H9 (cell line): ENCODE data around the gene OR10W1. TPM values are rescaled to one million over a fixed set of nuclear protein-coding genes. Genes with fewer than 3 reads are reported as not detected.

Experiments
- DNase-seq: peaks from one replicate; pipeline ENCODE4 v3.0.0-alpha.2; 2017
- H2AFZ ChIP-seq: one replicate; pipeline ENCODE4 v1.6.1; 2013; ENCODE audit warnings: mild to moderate bottlenecking, low read length, control low read depth, moderate library complexity
- H2AK5ac ChIP-seq: 2 replicates; pipeline ENCODE4 v1.6.1; 2013; ENCODE audit warnings: low read length, control low read depth, mixed read lengths; ENCODE audit not compliant: insufficient read length
- H2BK120ac ChIP-seq: one replicate; pipeline ENCODE4 v1.6.1; 2013; ENCODE audit warnings: low read depth, mild to moderate bottlenecking, low read length, control low read depth, inconsistent platforms; ENCODE audit not compliant: poor library complexity, severe bottlenecking
- H2BK12ac ChIP-seq: 2 replicates; pipeline ENCODE4 v1.6.1; 2013; ENCODE audit warnings: low read length, control low read depth, mixed read lengths, low read depth; ENCODE audit not compliant: insufficient read length
- H2BK15ac ChIP-seq: 2 replicates; pipeline ENCODE4 v1.6.1; 2013; ENCODE audit warnings: low read depth, low read length, control low read depth
- H2BK20ac ChIP-seq: one replicate; pipeline ENCODE4 v1.6.1; 2013; ENCODE audit warnings: low read depth, mild to moderate bottlenecking, low read length, control low read depth, inconsistent platforms; ENCODE audit not compliant: poor library complexity, severe bottlenecking
- H2BK5ac ChIP-seq: 2 replicates; pipeline ENCODE4 v1.6.1; 2013; ENCODE audit warnings: low read length, control low read depth, mixed read lengths; ENCODE audit not compliant: insufficient read length
- H3K14ac ChIP-seq: 2 replicates; pipeline ENCODE4 v1.6.1; 2013; ENCODE audit warnings: low read length, control low read depth; ENCODE audit not compliant: insufficient read depth
- H3K18ac ChIP-seq: 2 replicates; pipeline ENCODE4 v1.6.1; 2013; ENCODE audit warnings: low read depth, mild to moderate bottlenecking, mixed read lengths, low read length, control low read depth; ENCODE audit not compliant: insufficient read length
- H3K23ac ChIP-seq: 2 replicates; pipeline ENCODE4 v1.6.1; 2013; ENCODE audit warnings: low read length, control low read depth, mixed read lengths, low read depth; ENCODE audit not compliant: insufficient read length
- H3K23me2 ChIP-seq: 2 replicates; pipeline ENCODE4 v1.6.1; 2013; ENCODE audit warnings: low read depth, mild to moderate bottlenecking, mixed read lengths, low read length, control low read depth; ENCODE audit not compliant: insufficient read length, poor library complexity, severe bottlenecking
- H3K27ac ChIP-seq: 2 replicates; pipeline ENCODE4 v1.5.1; 2013; ENCODE audit warnings: low read length, control low read depth, mixed read lengths, low read depth; ENCODE audit not compliant: insufficient read length
- H3K27me3 ChIP-seq: 2 replicates; pipeline ENCODE4 v1.6.1; 2013; ENCODE audit warnings: low read length, control low read depth, inconsistent platforms; ENCODE audit not compliant: insufficient read depth
- H3K4ac ChIP-seq: 2 replicates; pipeline ENCODE4 v1.6.1; 2013; ENCODE audit warnings: low read depth, mild to moderate bottlenecking, control low read depth, inconsistent platforms, low read length, moderate library complexity
- H3K4me1 ChIP-seq: 2 replicates; pipeline ENCODE4 v1.6.1; 2013; ENCODE audit warnings: low read length, control low read depth, inconsistent platforms; ENCODE audit not compliant: insufficient read depth
- H3K4me2 ChIP-seq: 2 replicates; pipeline ENCODE4 v1.6.1; 2013; ENCODE audit warnings: low read length, control low read depth, mixed read lengths; ENCODE audit not compliant: insufficient read length, insufficient read depth
- H3K56ac ChIP-seq: 2 replicates; pipeline ENCODE4 v1.6.1; 2013; ENCODE audit warnings: low read depth, mild to moderate bottlenecking, mixed read lengths, low read length, control low read depth; ENCODE audit not compliant: insufficient read length
- H3K79me1 ChIP-seq: 2 replicates; pipeline ENCODE4 v1.6.1; 2013; ENCODE audit warnings: low read depth, mild to moderate bottlenecking, moderate library complexity, low read length, control low read depth, inconsistent platforms; ENCODE audit not compliant: insufficient read depth, poor library complexity, severe bottlenecking
- H3K79me2 ChIP-seq: 2 replicates; pipeline ENCODE4 v1.6.1; 2013; ENCODE audit warnings: low read length, control low read depth, inconsistent platforms; ENCODE audit not compliant: insufficient read depth
- H3K9ac ChIP-seq: 2 replicates; pipeline ENCODE4 v1.6.1; 2013; ENCODE audit warnings: low read length, control low read depth, mixed read lengths; ENCODE audit not compliant: insufficient read length; ENCODE audit errors: extremely low read depth
- H3K9me3 ChIP-seq: one replicate; pipeline ENCODE4 v1.6.1; 2013; ENCODE audit warnings: low read depth, low read length, inconsistent platforms; ENCODE audit not compliant: control insufficient read depth
- H3T11ph ChIP-seq: one replicate; pipeline ENCODE4 v1.6.1; 2013; ENCODE audit warnings: mild to moderate bottlenecking, low read length, control low read depth, inconsistent platforms
- H4K20me1 ChIP-seq: one replicate; pipeline ENCODE4 v1.6.1; 2013; ENCODE audit not compliant: control insufficient read depth, insufficient read length, insufficient read depth
- H4K5ac ChIP-seq: 2 replicates; pipeline ENCODE4 v1.6.1; 2013; ENCODE audit warnings: low read depth, mild to moderate bottlenecking, mixed read lengths, low read length, control low read depth; ENCODE audit not compliant: insufficient read length
- H4K8ac ChIP-seq: replicated peaks from 2 replicates; pipeline ENCODE4 v1.6.1; 2013; ENCODE audit warnings: low read length, control low read depth, mixed read lengths, low read depth; ENCODE audit not compliant: insufficient read length
- H4K91ac ChIP-seq: 2 replicates; pipeline ENCODE4 v1.6.1; 2013; ENCODE audit warnings: low read depth, mild to moderate bottlenecking, moderate library complexity, mixed read lengths, low read length, control low read depth; ENCODE audit not compliant: insufficient read length
- H3K27ac Mint-ChIP-seq, 3 experiments: 2 replicates in 2 of 3; 3 replicates in 1 of 3; pipeline ENCODE4 v1.8.0; 2020 to 2021; ENCODE audit warnings: mixed read lengths in 3 of 3, mild to moderate bottlenecking in 1 of 3, moderate library complexity in 1 of 3
- H3K27me3 Mint-ChIP-seq: 2 replicates; pipeline ENCODE4 v1.8.0; 2021; ENCODE audit warnings: low read depth, mild to moderate bottlenecking, moderate library complexity, mixed read lengths
- H3K36me3 Mint-ChIP-seq, 3 experiments: 2 replicates in 2 of 3; 3 replicates in 1 of 3; pipeline ENCODE4 v1.8.0; 2020 to 2021; ENCODE audit warnings: low read depth in 3 of 3, mixed read lengths in 3 of 3; ENCODE audit not compliant: insufficient read depth in 1 of 3
- H3K4me1 Mint-ChIP-seq, 2 experiments: 2 replicates each; pipeline ENCODE4 v1.8.0; 2020; ENCODE audit warnings: mixed read lengths in 2 of 2
- H3K4me3 Mint-ChIP-seq, 2 experiments: 2 replicates in 1 of 2; 3 replicates in 1 of 2; pipeline ENCODE4 v1.8.0; 2020 to 2021; ENCODE audit warnings: mild to moderate bottlenecking in 2 of 2, mixed read lengths in 2 of 2, moderate library complexity in 1 of 2
- H3K9me3 Mint-ChIP-seq, 2 experiments: 2 replicates in 1 of 2; 3 replicates in 1 of 2; pipeline ENCODE4 v1.8.0; 2020; ENCODE audit warnings: mild to moderate bottlenecking in 2 of 2, mixed read lengths in 2 of 2, moderate library complexity in 1 of 2
- CTCF ChIP-seq: fragments of 200-600 bp; sonication (generic); conservative IDR thresholded peaks from 3 replicates; pipeline ENCODE4 v1.8.0; 2021; ENCODE audit warnings: antibody characterized with exemption, mild to moderate bottlenecking
- WGBS: extraction: QIAGEN DNeasy Blood & Tissue Kit; methylation state at CpG from one replicate; pipeline ENCODE4 v1.1.7; 2013; ENCODE audit warnings: missing lambda C conversion rate, low lambda C conversion rate, mixed read lengths; ENCODE audit not compliant: insufficient read length; ENCODE audit errors: extremely low coverage; 5-methylcytosine and 5-hydroxymethylcytosine counted together
- total RNA-seq: library from RNA; stranded (reverse); gene quantifications from 2 replicates; pipeline ENCODE4 v1.2.1, GENCODE V29; 2021

OR10W1 gene
- total RNA-seq, 1 experiment from 2014 or later, result not detected

- no peak overlapping the region for H4K8ac ChIP-seq
Measured at GRCh38 chr11:58227956-58228615, 40.0 kb downstream of the OR10W1 start.

More at GRCh38 chr11:58227956-58228615, 40.0 kb downstream of the OR10W1 start:
- H3K27me3 ChIP-seq, result no peaks in the 10 kb centered on the region
- no peak overlapping the region for H3T11ph ChIP-seq
- no peak overlapping the region for H3K23ac ChIP-seq
- TF ChIP-seq CTCF, result no peak
- Mint-ChIP-seq H3K27ac (no peak overlapping the region), H3K9me3 (0 out of 5 replicates have a peak, but pooled peaks cover 0 to 3% of the 10 kb centered on the region in 2 experiments), H3K4me1 (no peaks in the 10 kb centered on the region), H3K4me3 (no peak overlapping the region), H3K36me3 (peaks cover 0 to 9% (median 0%) of the 10 kb centered on the region in 3 experiments; a peak in 3 of 7 replicates), H3K27me3 (no peaks in the 10 kb centered on the region)
- H2BK20ac ChIP-seq, result no peak overlapping the region
- H3K79me2 ChIP-seq, result no peaks in the 10 kb centered on the region
- no peak overlapping the region for H2AFZ ChIP-seq
- H4K20me1 ChIP-seq, result no peaks in the 10 kb centered on the region
- H2AK5ac ChIP-seq, result no peak overlapping the region
- H2BK120ac ChIP-seq, result no peak overlapping the region
- no peak for DNase-seq
- no peak overlapping the region for H3K4ac ChIP-seq
- no peak overlapping the region for H3K14ac ChIP-seq
- H3K9me3 ChIP-seq, result no peaks in the 10 kb centered on the region
- H3K4me2 ChIP-seq, result no peak overlapping the region
- no peak overlapping the region for H4K5ac ChIP-seq
- no peak overlapping the region for H3K27ac ChIP-seq
- no peaks in the 10 kb centered on the region for H3K79me1 ChIP-seq
- whole genome bisulfite sequencing, result no CpG with 5 or more reads among the region's 32 CpGs
- no peak overlapping the region for H2BK12ac ChIP-seq
- no peaks in the 10 kb centered on the region for H3K4me1 ChIP-seq
- no peak overlapping the region for H3K18ac ChIP-seq
- H4K91ac ChIP-seq, result no peak overlapping the region
- H2BK5ac ChIP-seq, result no peak overlapping the region
- H3K23me2 ChIP-seq, result no peaks in the 10 kb centered on the region
- H3K56ac ChIP-seq, result no peak overlapping the region
- no peak overlapping the region for H2BK15ac ChIP-seq
- no peak overlapping the region for H3K9ac ChIP-seq
